Activated T-helper 17 cell treated with anti-CD3 and anti-CD28 coated beads, Interleukin-2, amount 50 U/mL, for 72 hours (primary cell): ENCODE measurements around the gene OR4E1. TPM values are rescaled to one million over a fixed set of nuclear protein-coding genes. Genes with fewer than 3 reads are reported as not detected.
"Not testable (repeated sequence)": the region's sequence is repeated elsewhere in the genome, so short reads cannot be mapped to it uniquely, and the experiment has no call there.

Source experiments
- ATAC-seq: fragments of 150-1000 bp; cut with Tn5 transposase; replicated peaks from 2 replicates; pipeline ENCODE4 v1.10.0; 2021; ENCODE audit warnings: mild to moderate bottlenecking, moderate library complexity
- H3K27ac Mint-ChIP-seq: one replicate; pipeline ENCODE4 v1.8.0; 2022; ENCODE audit warnings: mixed read lengths
- H3K27me3 Mint-ChIP-seq: one replicate; pipeline ENCODE4 v1.8.0; 2022; ENCODE audit warnings: mixed read lengths
- H3K36me3 Mint-ChIP-seq: one replicate; pipeline ENCODE4 v1.8.0; 2022; ENCODE audit warnings: low read depth, mild to moderate bottlenecking, mixed read lengths
- H3K4me1 Mint-ChIP-seq: one replicate; pipeline ENCODE4 v1.8.0; 2022; ENCODE audit warnings: mixed read lengths
- H3K4me3 Mint-ChIP-seq: one replicate; pipeline ENCODE4 v1.8.0; 2022; ENCODE audit warnings: mild to moderate bottlenecking, mixed read lengths
- H3K9me3 Mint-ChIP-seq: one replicate; pipeline ENCODE4 v1.8.0; 2022; ENCODE audit warnings: mixed read lengths
- total RNA-seq, 2 donors: library from RNA; stranded (reverse); gene quantifications; one replicate each; pipeline ENCODE4 v1.2.3, GENCODE V29; 2022

The OR4E1 gene
- total RNA-seq = under 1 TPM; 0.09 to 0.71 TPM

- no peaks in the 10 kb centered on the region for H3K9me3 Mint-ChIP-seq
- no peaks in the 10 kb centered on the region for H3K4me1 Mint-ChIP-seq
- no peak within 1 kb of the TSS for H3K27ac Mint-ChIP-seq
- H3K27me3 Mint-ChIP-seq = peaks cover 28% of the 10 kb centered on the region
- H3K36me3 Mint-ChIP-seq = no peaks in the 10 kb centered on the region
- ATAC-seq = no peak
- no peak within 1 kb of the TSS for H3K4me3 Mint-ChIP-seq
These were observed at the start of gene OR4E1 for GRCh38 chr14:21673718-21674117. TSS of gene OR4E1 (minus strand) at chr14:21673818. CDS start at chr14:21670935, 2,883 bp downstream.

- no peaks in the 10 kb centered on the region for H3K36me3 Mint-ChIP-seq
- peak overlapping the region; percentile 42 for H3K4me3 Mint-ChIP-seq
- no peaks in the 10 kb centered on the region for H3K9me3 Mint-ChIP-seq
- no peaks in the 10 kb centered on the region for H3K4me1 Mint-ChIP-seq
- H3K27me3 Mint-ChIP-seq = peaks cover 27% of the 10 kb centered on the region
- ATAC-seq = no peak
- H3K27ac Mint-ChIP-seq = no peak overlapping the region
These were observed 47.9 kb upstream of the OR4E1 start for GRCh38 chr14:21721504-21721903.

GRCh38 chr14:21719841-21720240 is 46.2 kb upstream of the OR4E1 start:
- H3K4me3 Mint-ChIP-seq = peak overlapping the region; percentile 27
- H3K36me3 Mint-ChIP-seq = no peaks in the 10 kb centered on the region
- H3K4me1 Mint-ChIP-seq = no peaks in the 10 kb centered on the region
- no peaks in the 10 kb centered on the region for H3K9me3 Mint-ChIP-seq
- peak; percentile 41 for ATAC-seq
- peaks cover 33% of the 10 kb centered on the region for H3K27me3 Mint-ChIP-seq
- no peak overlapping the region for H3K27ac Mint-ChIP-seq

GRCh38 chr14:21714318-21714929 is 40.8 kb upstream of the OR4E1 start:
- H3K36me3 Mint-ChIP-seq = peaks cover 23% of the 10 kb centered on the region
- ATAC-seq = peak; percentile 56
- peak overlapping the region; percentile 56 for H3K4me3 Mint-ChIP-seq
- H3K27me3 Mint-ChIP-seq = peaks cover 29% of the 10 kb centered on the region
- H3K27ac Mint-ChIP-seq = no peak overlapping the region
- no peaks in the 10 kb centered on the region for H3K9me3 Mint-ChIP-seq
- H3K4me1 Mint-ChIP-seq = no peaks in the 10 kb centered on the region

- Mint-ChIP-seq H3K4me1 (no peaks in the 10 kb centered on the region), H3K9me3 (no peaks in the 10 kb centered on the region), H3K4me3 (peak overlapping the region; percentile 60), H3K36me3 (peaks cover 23% of the 10 kb centered on the region), H3K27me3 (peaks cover 11% of the 10 kb centered on the region), H3K27ac (peak overlapping the region; percentile 53)
- peak; percentile 60 for ATAC-seq
These were observed 38.4 kb upstream of the OR4E1 start for GRCh38 chr14:21712036-21712435.

GRCh38 chr14:21711360-21711961 is 37.8 kb upstream of the OR4E1 start:
- H3K36me3 Mint-ChIP-seq = peaks cover 23% of the 10 kb centered on the region
- H3K4me3 Mint-ChIP-seq = peak overlapping the region; percentile 60
- no peak overlapping the region for H3K27ac Mint-ChIP-seq
- no peaks in the 10 kb centered on the region for H3K9me3 Mint-ChIP-seq
- H3K4me1 Mint-ChIP-seq = no peaks in the 10 kb centered on the region
- ATAC-seq = peak; percentile 65
- peaks cover 5% of the 10 kb centered on the region for H3K27me3 Mint-ChIP-seq

- Mint-ChIP-seq H3K27me3 (peaks cover 6% of the 10 kb centered on the region), H3K27ac (peak overlapping the region; percentile 45)
These were observed 30.7 kb upstream of the OR4E1 start for GRCh38 chr14:21704338-21704737.

GRCh38 chr14:21703357-21704326 is 30.0 kb upstream of the OR4E1 start:
- Mint-ChIP-seq H3K27ac (peak overlapping the region; percentile 45), H3K36me3 (no peaks in the 10 kb centered on the region), H3K27me3 (peaks cover 9% of the 10 kb centered on the region), H3K4me1 (peaks cover 14% of the 10 kb centered on the region), H3K9me3 (no peaks in the 10 kb centered on the region), H3K4me3 (peak overlapping the region; percentile 13)
- ATAC-seq = peak; percentile 98

More at GRCh38 chr14:21704338-21704737, 30.7 kb upstream of the OR4E1 start:
- peaks cover 14% of the 10 kb centered on the region for H3K4me1 Mint-ChIP-seq
- no peaks in the 10 kb centered on the region for H3K9me3 Mint-ChIP-seq
- H3K4me3 Mint-ChIP-seq = peak overlapping the region; percentile 13
- H3K36me3 Mint-ChIP-seq = no peaks in the 10 kb centered on the region
- peak; percentile 48 for ATAC-seq

GRCh38 chr14:21702316-21702715 is 28.7 kb upstream of the OR4E1 start:
- peaks cover 14% of the 10 kb centered on the region for H3K4me1 Mint-ChIP-seq
- ATAC-seq = no peak
- H3K36me3 Mint-ChIP-seq = no peaks in the 10 kb centered on the region
- H3K4me3 Mint-ChIP-seq = no peak overlapping the region
- no peak overlapping the region for H3K27ac Mint-ChIP-seq
- peaks cover 9% of the 10 kb centered on the region for H3K27me3 Mint-ChIP-seq
- no peaks in the 10 kb centered on the region for H3K9me3 Mint-ChIP-seq

GRCh38 chr14:21699551-21699950 is 25.9 kb upstream of the OR4E1 start:
- Mint-ChIP-seq H3K27me3 (peaks cover 15% of the 10 kb centered on the region), H3K4me3 (no peak overlapping the region), H3K36me3 (no peaks in the 10 kb centered on the region), H3K9me3 (peaks cover 3% of the 10 kb centered on the region), H3K27ac (no peak overlapping the region), H3K4me1 (peaks cover 10% of the 10 kb centered on the region)
- no peak for ATAC-seq

- H3K27me3 Mint-ChIP-seq = peaks cover 18% of the 10 kb centered on the region
- ATAC-seq, H3K4me1 Mint-ChIP-seq, H3K36me3 Mint-ChIP-seq, H3K9me3 Mint-ChIP-seq, H3K27ac Mint-ChIP-seq, H3K4me3 Mint-ChIP-seq: not testable (repeated sequence)
These were observed 24.9 kb upstream of the OR4E1 start for GRCh38 chr14:21698538-21698937.

- not testable (repeated sequence) for H3K9me3 Mint-ChIP-seq, H3K36me3 Mint-ChIP-seq
These were observed 24.0 kb upstream of the OR4E1 start for GRCh38 chr14:21697662-21698061.

GRCh38 chr14:21694425-21694824 is 20.8 kb upstream of the OR4E1 start:
- H3K36me3 Mint-ChIP-seq = no peaks in the 10 kb centered on the region
- no peaks in the 10 kb centered on the region for H3K4me1 Mint-ChIP-seq
- no peak for ATAC-seq
- peaks cover 34% of the 10 kb centered on the region for H3K27me3 Mint-ChIP-seq
- H3K4me3 Mint-ChIP-seq = no peak overlapping the region
- no peak overlapping the region for H3K27ac Mint-ChIP-seq
- H3K9me3 Mint-ChIP-seq = peaks cover 3% of the 10 kb centered on the region

More at GRCh38 chr14:21697662-21698061, 24.0 kb upstream of the OR4E1 start:
- peaks cover 18% of the 10 kb centered on the region for H3K27me3 Mint-ChIP-seq
- not testable (repeated sequence) for H3K4me3 Mint-ChIP-seq, ATAC-seq, H3K4me1 Mint-ChIP-seq, H3K27ac Mint-ChIP-seq

GRCh38 chr14:21686468-21686867 is 12.8 kb upstream of the OR4E1 start:
- ATAC-seq = no peak
- Mint-ChIP-seq H3K36me3 (no peaks in the 10 kb centered on the region), H3K4me3 (no peak overlapping the region), H3K9me3 (no peaks in the 10 kb centered on the region), H3K27me3 (peaks cover 30% of the 10 kb centered on the region), H3K4me1 (no peaks in the 10 kb centered on the region), H3K27ac (no peak overlapping the region)
